SK-N-SH (cell line): Measurements from ENCODE around the gene CCDC195. TPM values are rescaled to one million over a fixed set of nuclear protein-coding genes. Genes with fewer than 3 reads are reported as not detected.

Experiments
- CTCF ChIA-PET: fragments of 300-600, 350-600 bp; formaldehyde crosslinking; extraction: SDS; loops from one replicate; lab custom pipeline; 2021; lab: Yijun Ruan, JAX
- POLR2A ChIA-PET: fragments of 350-600 bp; sonication (Branson Sonifier 250); formaldehyde crosslinking; extraction: SDS; loops from one replicate; lab custom pipeline; 2020; ENCODE audit warnings: antibody characterized with exemption, inconsistent platforms; lab: Yijun Ruan, JAX
- DNase-seq: peaks from one replicate; pipeline ENCODE4 v3.0.0; 2012
- H2AFZ ChIP-seq: fragments of 200-600 bp; sonication (generic); 2 replicates; pipeline ENCODE4 v1.8.1; 2016; ENCODE audit warnings: antibody characterized with exemption, mild to moderate bottlenecking, low read depth
- H3F3A ChIP-seq: fragments of 200-600 bp; sonication (generic); replicated peaks from 2 replicates; pipeline ENCODE3; 2016; ENCODE audit warnings: antibody characterized with exemption, mild to moderate bottlenecking; ENCODE audit not compliant: insufficient read depth
- H3K27ac ChIP-seq, 2 experiments: fragments of 200-500 bp in 1 of 2; fragments of 200-600 bp in 1 of 2; sonication (Bioruptor generic) in 1 of 2; sonication (generic), shearing (Covaris generic) in 1 of 2; 2 replicates each; pipeline versions ENCODE4 v1.5.1 to v1.6.1; 2014 to 2016; ENCODE audit warnings: low read depth in 2 of 2, inconsistent platforms in 1 of 2, low read length in 1 of 2, mild to moderate bottlenecking in 1 of 2, mixed read lengths in 1 of 2
- H3K27me3 ChIP-seq: fragments of 200-600 bp; sonication (generic), shearing (Covaris generic); 2 replicates; pipeline ENCODE4 v1.6.1; 2016; ENCODE audit warnings: mixed run types; ENCODE audit not compliant: insufficient read depth
- H3K36me3 ChIP-seq, 2 experiments: fragments of 200-500 bp in 1 of 2; fragments of 200-600 bp in 1 of 2; sonication (Bioruptor generic) in 1 of 2; sonication (generic) in 1 of 2; replicated peaks in 1 of 2; 2 replicates each; pipeline versions ENCODE3 to v1.5.1; 2014 to 2016; ENCODE audit warnings: low read length in 1 of 2, mild to moderate bottlenecking in 1 of 2; ENCODE audit not compliant: insufficient read depth in 2 of 2, control insufficient read depth in 1 of 2
- H3K4me1 ChIP-seq, 2 experiments: fragments of 200-500 bp in 1 of 2; fragments of 200-600 bp in 1 of 2; sonication (Bioruptor generic) in 1 of 2; sonication (generic), shearing (Covaris generic) in 1 of 2; 2 replicates each; pipeline versions ENCODE4 v1.5.1 to v1.6.1; 2014 to 2016; ENCODE audit warnings: low read depth in 1 of 2, low read length in 1 of 2, mixed run types in 1 of 2; ENCODE audit not compliant: insufficient read depth in 2 of 2, control insufficient read depth in 1 of 2
- H3K4me2 ChIP-seq: fragments of 200-600 bp; sonication (generic), shearing (Covaris generic); 2 replicates; pipeline ENCODE4 v1.6.1; 2017; ENCODE audit warnings: mixed run types
- H3K4me3 ChIP-seq, 2 experiments: fragments of 200-500 bp in 1 of 2; fragments of 200-600 bp in 1 of 2; sonication (Bioruptor generic) in 1 of 2; sonication (generic), shearing (Covaris generic) in 1 of 2; 2 replicates each; pipeline versions ENCODE4 v1.5.1 to v1.8.1; 2014 to 2016; ENCODE audit warnings: low read depth in 2 of 2, inconsistent platforms in 1 of 2, low read length in 1 of 2, mild to moderate bottlenecking in 1 of 2, mixed read lengths in 1 of 2, moderate library complexity in 1 of 2
- H3K79me2 ChIP-seq: fragments of 200-600 bp; sonication (generic); 2 replicates; pipeline ENCODE4 v1.8.1; 2017; ENCODE audit warnings: mild to moderate bottlenecking; ENCODE audit not compliant: insufficient read depth
- H3K9ac ChIP-seq: fragments of 200-600 bp; sonication (generic); 2 replicates; pipeline ENCODE4 v1.6.1; 2017; ENCODE audit warnings: mixed run types
- H3K9me2 ChIP-seq: fragments of 200-600 bp; sonication (generic); 2 replicates; pipeline ENCODE4 v1.6.1; 2017; ENCODE audit warnings: mixed run types
- H3K9me3 ChIP-seq: fragments of 200-600 bp; sonication (generic); 2 replicates; pipeline ENCODE4 v1.6.1; 2017; ENCODE audit warnings: mixed run types, mild to moderate bottlenecking, moderate library complexity
- H4K20me1 ChIP-seq: fragments of 200-600 bp; sonication (generic); 2 replicates; pipeline ENCODE4 v1.6.1; 2017; ENCODE audit warnings: mild to moderate bottlenecking, mixed run types; ENCODE audit not compliant: insufficient read depth
- ELF1 ChIP-seq: IDR thresholded peaks from 2 replicates; pipeline ENCODE4 v1.4.0; 2012
- EP300 ChIP-seq, 2 experiments: IDR thresholded peaks; 2 replicates each; pipeline versions ENCODE4 v1.4.0 to v1.6.1; 2012; ENCODE audit warnings: borderline replicate concordance in 1 of 2, low read depth in 1 of 2, low read length in 1 of 2
- GATA2 ChIP-seq: sonication (generic); formaldehyde crosslinking; IDR thresholded peaks from 2 replicates; pipeline ENCODE4 v1.5.0; 2020; ENCODE audit warnings: mild to moderate bottlenecking, missing genetic modification reagents
- JUND ChIP-seq: IDR thresholded peaks from 2 replicates; pipeline ENCODE4 v1.4.0; 2012
- MEF2A ChIP-seq: IDR thresholded peaks from 2 replicates; pipeline ENCODE4 v1.4.0; 2012; ENCODE audit warnings: low read depth, borderline replicate concordance
- PBX3 ChIP-seq: IDR thresholded peaks from 2 replicates; pipeline ENCODE4; 2012
- RCOR1 ChIP-seq: fragments of 150-350 bp; IDR thresholded peaks from 2 replicates; pipeline ENCODE4 v1.6.1; 2017; ENCODE audit warnings: antibody characterized with exemption, low read length
- RFX5 ChIP-seq: IDR thresholded peaks from 2 replicates; pipeline ENCODE4 v1.6.1; 2012; ENCODE audit warnings: mild to moderate bottlenecking, improper control_type of control experiment, low read length
- TCF12 ChIP-seq: IDR thresholded peaks from 2 replicates; pipeline ENCODE4 v1.4.0; 2012
- WGBS: methylation state at CpG from one replicate; pipeline ENCODE4 v1.1.6; 2017; ENCODE audit warnings: low lambda C conversion rate; 5-methylcytosine and 5-hydroxymethylcytosine counted together
- polyA plus RNA-seq, 3 experiments: library from polyadenylated mRNA; depleted of rRNA; stranded (reverse); fragments of >200 nt; gene quantifications; 2 replicates each; pipeline ENCODE4 v1.2.3, GENCODE V29; 2012
- TF ChIP-seq, protein P1 (sequence below): IDR thresholded peaks from 2 replicates; pipeline ENCODE4 v1.6.1; 2012; ENCODE audit warnings: mild to moderate bottlenecking, low read depth, low read length, moderate library complexity
- TF ChIP-seq, protein P2 (sequence below): IDR thresholded peaks from 2 replicates; pipeline ENCODE4 v1.4.0; 2012; ENCODE audit warnings: low read depth, borderline replicate concordance
- TF ChIP-seq, protein P3 (sequence below): IDR thresholded peaks from 2 replicates; pipeline ENCODE4 v1.4.0; 2012; ENCODE audit warnings: low read depth, borderline replicate concordance

CCDC195 gene
- polyA plus RNA-seq, 1 of the 3 experiments (the other 2 are of a cell fraction) = not detected

DNA sequence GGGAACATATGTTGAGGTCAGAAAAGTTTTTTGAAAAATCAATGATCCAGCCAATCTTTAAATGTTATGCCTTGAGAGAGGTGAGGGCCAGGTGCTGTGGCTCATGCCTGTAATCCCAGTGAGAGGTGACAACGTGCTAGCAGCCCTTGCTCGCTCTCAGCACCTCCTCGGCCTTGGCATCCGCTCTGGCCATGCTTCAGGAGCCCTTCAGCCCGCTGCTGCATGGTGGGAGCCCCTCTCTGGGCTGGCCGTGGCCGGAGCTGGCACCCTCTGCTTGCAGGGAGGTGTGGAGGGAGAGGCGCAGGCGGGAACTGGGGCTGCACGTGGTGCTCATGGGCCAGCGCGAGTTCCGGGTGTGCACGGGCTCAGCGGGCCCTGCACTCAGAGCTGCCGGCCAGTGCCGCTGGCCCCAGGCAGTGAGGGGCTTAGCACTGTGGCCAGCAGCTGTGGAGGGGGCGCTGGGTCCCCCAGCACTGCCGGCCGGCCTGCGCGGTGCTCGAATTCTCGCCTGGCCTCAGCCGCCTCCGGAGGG lies 61.1 kb downstream of the CCDC195 start:
- H3K27me3 ChIP-seq = no peaks in the 10 kb centered on the region
- H2AFZ ChIP-seq = no peak overlapping the region
- H3K4me3 ChIP-seq = no peak overlapping the region; a peak in 1 of 4 replicates
- no peak overlapping the region for H3K4me2 ChIP-seq
- H3K27ac ChIP-seq = no peak overlapping the region
- ChIA-PET POLR2A (no interaction called here), CTCF (interaction anchor here (0.9 to 1.2 kb wide), 2 partner anchors 286 to 297 kb away, joined by 3 to 4 read pairs; no protein-coding TSS in a partner anchor)
- no peaks in the 10 kb centered on the region for H3F3A ChIP-seq
- WGBS = 58% methylated on average over 11 of the region's 26 CpGs
- DNase-seq = no peak
- no peaks in the 10 kb centered on the region for H3K36me3 ChIP-seq
- H3K9ac ChIP-seq = no peak overlapping the region
- no peaks in the 10 kb centered on the region for H4K20me1 ChIP-seq
- H3K4me1 ChIP-seq = no peaks in the 10 kb centered on the region
- TF ChIP-seq GATA2 (CRISPR knock-in tag) (no peak), TCF12 (no peak), MEF2A (no peak), ELF1 (no peak), EP300 (IDR thresholded peaks at IDR 0.05; ENCODE audit: borderline replicate concordance in 1 of 2, low read depth in 1 of 2, low read length in 1 of 2) (no peak), PBX3 (no peak), JUND (no peak), RFX5 (no peak), RCOR1 (no peak)
- TF ChIP-seq, protein P1, sequence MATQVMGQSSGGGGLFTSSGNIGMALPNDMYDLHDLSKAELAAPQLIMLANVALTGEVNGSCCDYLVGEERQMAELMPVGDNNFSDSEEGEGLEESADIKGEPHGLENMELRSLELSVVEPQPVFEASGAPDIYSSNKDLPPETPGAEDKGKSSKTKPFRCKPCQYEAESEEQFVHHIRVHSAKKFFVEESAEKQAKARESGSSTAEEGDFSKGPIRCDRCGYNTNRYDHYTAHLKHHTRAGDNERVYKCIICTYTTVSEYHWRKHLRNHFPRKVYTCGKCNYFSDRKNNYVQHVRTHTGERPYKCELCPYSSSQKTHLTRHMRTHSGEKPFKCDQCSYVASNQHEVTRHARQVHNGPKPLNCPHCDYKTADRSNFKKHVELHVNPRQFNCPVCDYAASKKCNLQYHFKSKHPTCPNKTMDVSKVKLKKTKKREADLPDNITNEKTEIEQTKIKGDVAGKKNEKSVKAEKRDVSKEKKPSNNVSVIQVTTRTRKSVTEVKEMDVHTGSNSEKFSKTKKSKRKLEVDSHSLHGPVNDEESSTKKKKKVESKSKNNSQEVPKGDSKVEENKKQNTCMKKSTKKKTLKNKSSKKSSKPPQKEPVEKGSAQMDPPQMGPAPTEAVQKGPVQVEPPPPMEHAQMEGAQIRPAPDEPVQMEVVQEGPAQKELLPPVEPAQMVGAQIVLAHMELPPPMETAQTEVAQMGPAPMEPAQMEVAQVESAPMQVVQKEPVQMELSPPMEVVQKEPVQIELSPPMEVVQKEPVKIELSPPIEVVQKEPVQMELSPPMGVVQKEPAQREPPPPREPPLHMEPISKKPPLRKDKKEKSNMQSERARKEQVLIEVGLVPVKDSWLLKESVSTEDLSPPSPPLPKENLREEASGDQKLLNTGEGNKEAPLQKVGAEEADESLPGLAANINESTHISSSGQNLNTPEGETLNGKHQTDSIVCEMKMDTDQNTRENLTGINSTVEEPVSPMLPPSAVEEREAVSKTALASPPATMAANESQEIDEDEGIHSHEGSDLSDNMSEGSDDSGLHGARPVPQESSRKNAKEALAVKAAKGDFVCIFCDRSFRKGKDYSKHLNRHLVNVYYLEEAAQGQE = no peak
- TF ChIP-seq, protein P2, sequence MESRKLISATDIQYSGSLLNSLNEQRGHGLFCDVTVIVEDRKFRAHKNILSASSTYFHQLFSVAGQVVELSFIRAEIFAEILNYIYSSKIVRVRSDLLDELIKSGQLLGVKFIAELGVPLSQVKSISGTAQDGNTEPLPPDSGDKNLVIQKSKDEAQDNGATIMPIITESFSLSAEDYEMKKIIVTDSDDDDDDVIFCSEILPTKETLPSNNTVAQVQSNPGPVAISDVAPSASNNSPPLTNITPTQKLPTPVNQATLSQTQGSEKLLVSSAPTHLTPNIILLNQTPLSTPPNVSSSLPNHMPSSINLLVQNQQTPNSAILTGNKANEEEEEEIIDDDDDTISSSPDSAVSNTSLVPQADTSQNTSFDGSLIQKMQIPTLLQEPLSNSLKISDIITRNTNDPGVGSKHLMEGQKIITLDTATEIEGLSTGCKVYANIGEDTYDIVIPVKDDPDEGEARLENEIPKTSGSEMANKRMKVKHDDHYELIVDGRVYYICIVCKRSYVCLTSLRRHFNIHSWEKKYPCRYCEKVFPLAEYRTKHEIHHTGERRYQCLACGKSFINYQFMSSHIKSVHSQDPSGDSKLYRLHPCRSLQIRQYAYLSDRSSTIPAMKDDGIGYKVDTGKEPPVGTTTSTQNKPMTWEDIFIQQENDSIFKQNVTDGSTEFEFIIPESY = no peak
- TF ChIP-seq, protein P3, sequence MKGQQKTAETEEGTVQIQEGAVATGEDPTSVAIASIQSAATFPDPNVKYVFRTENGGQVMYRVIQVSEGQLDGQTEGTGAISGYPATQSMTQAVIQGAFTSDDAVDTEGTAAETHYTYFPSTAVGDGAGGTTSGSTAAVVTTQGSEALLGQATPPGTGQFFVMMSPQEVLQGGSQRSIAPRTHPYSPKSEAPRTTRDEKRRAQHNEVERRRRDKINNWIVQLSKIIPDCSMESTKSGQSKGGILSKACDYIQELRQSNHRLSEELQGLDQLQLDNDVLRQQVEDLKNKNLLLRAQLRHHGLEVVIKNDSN = no peak
- H3K79me2 ChIP-seq = no peaks in the 10 kb centered on the region
- H3K9me2 ChIP-seq = no peaks in the 10 kb centered on the region
- no peaks in the 10 kb centered on the region for H3K9me3 ChIP-seq

Other genes starting within 250 kb of the CCDC195 start
- gene CUL3, start 131.0 kb downstream of the CCDC195 start, polyA plus RNA-seq (2012; rRNA removed) = 17.0 and 17.3 TPM in 2 replicates